Measurements from ENCODE around the gene CRABP1.

DNA sequence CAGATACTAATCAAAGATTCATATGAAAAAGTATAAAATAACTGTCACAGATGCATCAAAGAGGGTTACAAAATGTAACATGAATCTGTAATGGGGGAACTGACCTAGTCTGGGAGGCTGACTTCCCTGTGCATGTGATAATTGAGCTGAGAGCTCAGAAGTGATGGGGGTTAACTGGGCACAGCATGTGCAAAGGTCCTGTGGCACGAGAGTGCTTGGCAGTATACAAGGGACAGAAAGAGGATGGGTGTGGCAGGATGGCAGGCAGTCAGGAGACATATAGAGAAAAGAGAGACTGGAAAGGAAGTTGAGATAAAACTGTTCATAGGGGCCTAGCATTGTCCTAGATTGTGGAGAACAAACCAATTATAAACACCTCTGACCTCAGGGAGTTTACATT is 50.1 kb downstream of the CRABP1 start:
- TF ChIP-seq POLR2A (IDR thresholded peaks at IDR 0.05) (no peak), CTCF (IDR thresholded peaks at IDR 0.05) (no peak)

All from lower leg skin (tissue), 3 donors.